GM19238 (cell line): Measurements from ENCODE around the gene UBE2G2.

Source experiments
- DNase-seq: peaks from one replicate; pipeline ENCODE4 v3.0.0; 2011; ENCODE audit warnings: low spot score; ENCODE audit not compliant: insufficient read length

Gene UBE2G2

DNA sequence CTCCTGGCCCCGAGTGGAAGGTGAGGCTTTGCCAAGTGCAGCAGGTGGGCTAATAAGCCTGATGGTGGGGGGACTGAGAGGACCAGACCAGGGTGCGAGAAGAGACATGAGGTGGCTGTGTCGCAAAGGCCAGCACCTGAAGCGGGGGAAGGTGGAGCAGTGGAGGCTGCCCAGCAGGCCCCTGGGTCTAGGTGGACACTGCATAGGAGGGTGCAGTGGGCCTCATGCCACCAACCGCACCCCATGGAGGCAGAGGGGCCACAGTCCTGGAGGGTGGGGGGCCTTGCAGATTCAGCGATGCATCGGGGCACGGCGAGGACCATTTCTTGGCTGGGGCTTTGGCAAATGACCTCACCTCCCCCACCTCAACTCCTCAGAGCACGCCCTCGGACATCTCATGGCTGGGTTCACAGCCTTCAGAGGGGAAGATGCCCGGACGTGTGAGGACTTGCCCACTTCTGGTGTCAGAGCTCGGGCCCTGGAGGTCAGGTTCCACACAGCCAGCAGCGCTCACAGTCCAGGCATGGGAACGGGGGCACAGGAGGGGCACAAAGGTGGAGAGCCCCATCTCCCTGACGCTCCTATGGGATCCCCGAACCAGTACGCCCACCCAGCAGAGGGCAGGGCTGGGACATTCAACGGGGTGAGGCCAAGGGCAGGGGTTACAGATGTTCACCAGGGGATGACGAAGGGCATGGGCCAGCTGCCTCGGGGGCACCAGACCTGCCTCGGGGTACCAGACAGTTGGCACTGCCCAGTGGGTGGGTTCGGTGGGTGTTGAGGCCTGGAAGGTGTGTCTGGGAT is 35.4 kb downstream of the UBE2G2 start:
- no peak for DNase-seq

DNA sequence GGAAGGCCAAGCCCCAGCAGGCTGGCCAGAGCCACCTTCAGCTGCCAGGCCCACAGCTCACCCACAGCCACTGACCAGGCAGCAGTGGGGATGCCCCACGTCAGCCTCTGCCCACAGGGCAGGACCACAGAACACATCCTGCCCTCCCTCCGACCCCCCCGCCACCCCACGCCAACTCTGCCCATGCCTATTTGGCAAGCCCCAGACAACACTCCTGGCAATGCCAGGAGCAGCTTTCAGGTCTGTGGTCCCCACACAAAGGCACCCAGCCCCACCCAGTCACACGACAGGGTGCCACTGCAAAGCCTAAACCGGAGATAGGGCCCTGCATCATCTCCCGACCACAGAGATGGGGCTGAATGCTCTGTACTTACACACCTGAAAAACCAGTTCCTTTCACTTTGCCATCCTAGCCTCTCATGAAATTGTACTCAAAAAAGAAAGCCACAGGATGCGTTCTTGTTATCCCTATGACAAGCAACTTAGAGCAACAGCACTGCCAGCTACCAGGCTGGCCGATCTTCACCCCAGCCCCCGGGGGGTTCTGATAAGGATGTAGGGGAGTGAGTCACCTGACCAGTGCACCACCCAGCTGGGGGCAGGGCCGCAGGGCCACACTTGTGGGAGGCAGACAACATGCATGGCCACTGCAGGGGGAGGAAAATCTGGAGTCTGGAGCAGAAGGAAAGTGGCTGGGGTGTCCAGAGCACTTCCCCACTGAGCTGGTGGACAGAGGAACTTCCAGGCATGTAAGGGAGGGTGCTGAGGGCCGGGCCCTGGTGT is 36.2 kb downstream of the UBE2G2 start:
- DNase-seq = no peak

DNA sequence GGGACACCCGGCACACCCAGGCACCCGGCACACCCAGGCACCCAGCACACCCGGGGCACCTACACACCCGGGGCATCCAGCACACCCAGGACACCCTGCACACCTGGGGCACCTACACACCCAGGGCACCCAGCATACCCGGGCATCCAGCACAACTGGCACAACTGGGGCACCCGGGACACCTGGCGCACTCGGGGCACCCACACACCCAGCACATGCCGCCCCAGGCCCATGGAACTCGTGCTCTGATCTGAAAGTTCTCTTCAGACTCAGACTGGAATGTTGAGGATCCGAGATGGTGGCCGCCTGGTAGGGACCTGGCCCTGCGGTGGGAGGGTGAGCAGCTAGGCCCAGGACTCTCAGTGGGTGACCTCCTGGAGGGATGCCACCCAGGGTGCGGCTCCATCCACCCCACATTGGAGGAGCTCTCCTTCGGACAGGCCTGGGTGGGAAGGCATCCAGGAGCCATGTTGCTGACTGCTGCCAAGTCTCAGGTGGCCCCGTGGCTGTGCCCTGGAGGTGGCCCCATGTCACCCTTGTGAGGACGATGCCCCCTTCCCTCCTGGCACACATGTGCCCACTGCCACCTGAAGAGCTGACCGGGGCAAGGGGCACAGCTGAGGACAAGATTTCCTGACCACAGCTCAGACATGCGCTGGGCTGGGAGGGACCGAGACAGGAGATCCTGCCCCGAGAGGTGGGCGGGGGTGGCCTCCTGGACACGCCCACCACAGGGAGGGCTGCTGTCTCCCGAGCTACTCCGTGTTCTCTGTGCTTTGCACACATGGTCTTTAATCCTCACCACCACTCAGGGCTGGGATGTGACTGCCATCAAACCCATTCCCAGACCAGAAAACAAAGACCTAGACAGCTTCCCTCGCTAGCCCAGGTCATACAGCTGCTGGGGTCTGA is 37.0 kb downstream of the UBE2G2 start:
- DNase-seq = no peak

DNA sequence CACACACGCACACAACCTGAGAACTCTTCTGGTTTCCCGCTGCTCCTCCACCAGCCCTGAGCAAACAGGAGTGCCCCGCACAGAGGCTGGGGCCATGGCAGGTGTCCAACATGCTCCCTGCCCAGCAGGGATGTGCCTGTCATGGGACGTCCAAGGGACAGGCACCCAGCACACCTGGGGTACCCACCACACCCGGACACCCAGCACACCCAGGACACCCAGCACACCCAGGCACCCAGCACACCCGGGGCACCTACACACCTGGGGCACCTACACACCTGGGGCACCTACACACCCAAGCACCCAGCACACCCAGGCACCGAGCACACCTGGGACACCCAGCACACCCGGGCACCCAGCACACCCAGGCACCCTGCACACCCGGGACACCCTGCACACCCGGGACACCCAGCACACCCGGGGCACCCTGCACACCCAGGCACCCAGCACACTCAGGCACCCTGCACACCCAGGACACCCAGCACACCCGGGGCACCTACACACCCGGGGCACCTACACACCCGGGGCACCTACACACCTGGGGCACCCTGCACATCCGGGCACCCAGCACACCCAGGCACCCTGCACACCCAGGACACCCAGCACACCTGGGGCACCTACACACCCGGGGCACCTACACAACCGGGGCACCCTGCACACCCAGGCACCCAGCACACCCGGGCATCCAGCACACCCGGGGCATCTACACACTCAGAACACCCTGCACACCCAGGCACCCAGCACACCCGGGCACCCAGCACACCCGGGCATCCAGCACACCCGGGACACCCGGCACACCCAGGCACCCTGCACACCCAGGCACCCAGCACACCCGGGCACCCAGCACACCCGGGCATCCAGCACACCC is 37.9 kb downstream of the UBE2G2 start:
- DNase-seq = no peak

DNA sequence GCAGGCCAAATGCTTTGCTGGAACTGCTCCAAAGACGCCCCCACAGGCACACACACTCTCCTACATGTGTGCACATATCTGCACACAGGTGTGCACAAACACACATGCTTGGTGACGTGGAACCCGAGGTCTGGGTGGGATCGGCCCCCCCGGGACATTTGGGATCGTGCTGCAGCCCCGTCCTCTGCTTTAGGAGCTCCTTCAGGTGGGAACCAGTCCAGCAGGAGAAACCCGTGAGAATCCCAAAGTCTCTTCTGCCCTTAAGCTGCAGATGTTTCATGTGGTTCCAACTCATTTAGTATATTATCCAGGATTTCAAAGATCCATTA is 38.6 kb downstream of the UBE2G2 start:
- no peak for DNase-seq

DNA sequence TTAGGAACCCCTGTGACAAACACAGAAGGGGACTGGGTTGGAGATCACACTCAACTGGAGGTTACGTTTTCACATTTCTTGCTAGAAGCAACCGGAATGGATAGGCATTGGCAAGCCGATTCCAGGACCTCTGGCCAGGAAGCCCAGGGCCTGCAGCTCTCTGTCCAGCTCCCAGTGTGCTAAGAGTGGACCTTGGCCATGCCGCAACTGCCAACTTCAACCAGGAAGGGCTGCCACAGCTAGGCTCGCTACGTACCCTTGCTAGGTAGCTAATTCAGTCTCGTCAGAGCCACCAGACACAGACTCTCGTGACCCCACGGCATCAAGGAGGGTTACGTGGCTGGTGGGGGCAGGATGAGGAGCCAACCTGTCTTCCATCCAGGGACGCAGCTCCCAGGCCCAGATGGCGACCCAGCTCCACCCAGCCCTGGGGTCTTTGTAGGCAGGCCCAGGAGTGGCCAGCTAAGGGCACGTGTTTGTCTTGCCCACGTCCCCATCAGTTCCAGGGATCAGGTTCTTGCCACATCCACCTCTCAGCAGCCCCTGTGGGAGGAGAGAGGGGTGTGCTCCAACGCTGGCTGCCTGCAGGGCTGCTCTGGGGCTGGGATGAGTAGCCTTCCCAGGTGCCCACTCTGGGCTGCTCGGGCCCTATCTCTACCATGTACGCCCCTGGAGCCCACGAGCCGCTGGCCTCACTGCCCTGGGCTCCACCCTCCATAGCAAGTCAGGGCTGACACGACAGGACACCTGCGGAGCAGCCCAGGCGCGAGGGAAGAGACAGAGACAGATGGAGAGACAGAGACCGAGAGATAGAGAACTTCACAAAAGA is 39.2 kb downstream of the UBE2G2 start:
- no peak for DNase-seq

DNA sequence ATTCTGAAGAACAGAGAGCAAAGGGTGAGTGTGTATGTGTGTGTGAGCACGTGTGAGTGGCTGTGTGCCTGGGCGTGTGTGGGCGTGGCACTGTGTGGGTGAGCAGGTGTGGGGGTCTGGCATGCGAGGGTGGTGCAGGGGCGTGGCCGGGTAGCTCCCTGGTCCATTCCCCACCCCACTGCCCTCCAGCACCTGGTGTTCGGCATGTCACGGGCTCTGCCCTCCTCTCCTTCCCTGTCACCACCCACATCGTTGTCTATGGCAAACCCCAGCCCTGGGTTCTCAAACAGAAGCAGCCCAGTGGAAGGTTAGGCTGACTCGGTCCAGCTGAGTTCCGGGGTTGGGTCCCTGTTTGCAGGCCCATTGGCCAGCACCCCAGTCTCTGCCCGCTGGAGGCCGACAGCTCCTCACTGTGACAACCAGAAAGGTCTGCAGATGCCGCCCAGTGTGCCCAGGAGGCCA is 39.8 kb downstream of the UBE2G2 start:
- no peak for DNase-seq

DNA sequence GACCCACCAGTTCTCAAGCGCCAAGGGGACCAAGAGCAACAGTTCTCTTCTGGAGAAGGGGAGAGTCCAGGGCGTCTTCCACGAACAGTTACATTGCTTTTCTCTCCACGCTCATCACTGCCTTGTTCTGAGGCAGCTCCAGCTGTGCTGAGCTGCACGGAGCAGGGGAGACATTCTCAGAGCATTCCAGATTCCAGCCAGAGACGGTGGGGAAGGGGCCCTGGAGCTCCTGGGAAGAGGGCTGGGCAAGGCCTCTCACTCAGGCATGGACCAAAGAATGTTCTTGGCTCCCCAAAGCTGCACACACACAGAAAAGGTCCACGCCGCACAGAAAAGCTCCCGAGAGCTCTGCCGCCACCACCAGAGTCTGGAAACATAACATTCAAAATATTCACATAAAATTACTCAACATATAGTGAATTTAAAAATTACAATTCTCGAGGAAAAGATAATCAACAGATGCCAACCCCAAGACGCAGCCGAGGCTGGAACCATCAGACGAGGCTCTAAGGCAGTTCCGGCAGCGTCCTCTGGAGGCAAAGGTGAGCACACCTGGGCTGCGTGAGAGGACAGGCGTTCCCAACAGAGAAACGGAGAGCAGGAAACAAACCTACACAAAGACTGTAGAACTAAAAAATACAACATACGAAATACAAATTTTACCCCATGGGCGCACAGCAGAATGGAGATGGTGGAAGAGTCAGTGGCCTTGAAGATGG is 40.5 kb downstream of the UBE2G2 start:
- DNase-seq = no peak

DNA sequence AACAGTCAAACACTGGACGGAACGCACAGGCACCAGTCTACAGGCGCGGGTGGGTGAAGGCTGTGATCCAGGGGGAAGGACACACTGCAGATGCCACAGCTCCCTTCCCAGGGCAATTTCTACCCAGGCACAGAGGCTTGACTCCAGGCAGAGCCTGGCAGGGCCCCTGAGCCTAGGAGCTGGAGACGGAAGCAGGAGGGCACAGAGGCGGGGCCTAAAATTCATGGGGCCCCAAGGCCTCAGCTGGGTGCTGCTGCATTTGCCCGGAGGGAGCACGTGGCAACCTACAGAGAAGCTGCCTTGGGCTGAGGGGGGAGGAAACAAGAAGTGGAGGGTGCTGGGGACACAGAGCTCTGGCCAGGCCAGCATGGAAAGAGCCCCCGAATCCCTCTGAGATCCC is 41.2 kb downstream of the UBE2G2 start:
- no peak for DNase-seq

DNA sequence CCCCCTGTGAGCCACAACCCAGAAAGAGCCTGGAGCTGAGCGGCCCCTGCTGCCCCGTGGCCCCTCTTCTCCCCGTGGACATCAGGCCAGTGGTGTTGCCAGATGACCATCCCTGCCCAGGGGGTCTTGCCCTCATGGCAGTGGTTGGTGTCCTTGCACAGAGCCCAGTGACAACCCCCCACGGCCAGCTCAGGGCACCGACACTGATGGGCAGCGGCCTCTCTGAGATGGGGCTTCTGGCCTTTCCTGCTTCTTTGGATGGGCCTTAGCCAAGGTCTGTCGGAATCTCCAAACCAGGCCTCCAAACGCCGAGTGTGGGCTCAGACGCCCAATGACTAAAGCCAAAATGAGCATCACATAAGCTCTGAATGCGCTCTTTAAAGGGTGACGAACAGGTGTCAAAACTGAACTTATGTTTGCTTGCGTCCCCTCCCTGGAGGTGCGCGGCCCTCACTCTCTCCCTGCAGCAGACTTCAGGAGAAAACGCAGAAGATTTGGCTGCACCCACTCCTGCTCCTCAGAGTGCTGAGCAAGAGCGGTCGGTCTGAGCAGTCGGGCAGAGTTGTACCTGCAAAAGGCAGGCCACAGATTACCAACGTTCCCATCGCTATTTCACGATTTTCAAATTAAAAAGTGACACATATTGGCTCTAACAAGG is 41.9 kb downstream of the UBE2G2 start:
- no peak for DNase-seq

DNA sequence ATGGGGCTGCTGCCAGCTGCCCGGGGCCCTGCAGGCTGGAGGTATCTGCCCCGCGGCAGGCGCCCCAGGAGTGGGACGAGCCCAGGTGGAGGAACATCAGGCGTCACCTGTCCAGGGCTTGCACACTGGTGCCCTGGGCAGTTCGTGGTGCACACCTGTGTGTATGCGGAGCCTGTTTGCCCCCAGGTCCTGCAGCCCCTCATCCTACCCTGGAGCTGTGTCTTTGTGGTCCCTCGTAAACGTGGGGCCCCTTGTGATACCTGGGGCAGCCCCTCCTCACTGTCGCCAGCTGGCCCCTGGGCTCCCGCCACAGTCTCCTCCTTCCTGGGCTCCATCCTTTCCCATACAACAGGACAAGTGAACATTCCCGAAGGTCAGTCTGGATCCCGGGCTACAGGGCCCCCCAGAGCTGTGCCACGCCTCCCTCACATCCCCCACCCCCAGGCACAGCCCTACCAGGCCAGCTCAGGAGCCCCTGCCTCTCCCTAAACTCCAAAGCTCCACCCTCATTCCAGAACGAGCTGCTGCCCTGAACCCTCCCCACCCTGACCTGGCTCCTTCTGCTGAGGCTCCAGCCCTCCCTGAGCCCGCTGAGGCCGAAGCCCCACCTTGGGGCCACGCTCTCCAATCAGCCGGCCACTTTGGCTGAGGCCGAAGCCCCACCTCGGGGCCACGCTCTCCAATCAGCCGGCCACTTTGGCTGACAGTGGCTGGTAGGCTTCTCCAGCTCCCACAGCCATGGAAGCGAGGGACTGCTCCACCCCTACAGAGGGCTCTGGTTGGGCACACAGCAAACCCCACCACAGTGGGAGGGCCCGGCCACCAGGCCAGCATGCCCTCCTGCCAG is 42.6 kb downstream of the UBE2G2 start:
- no peak for DNase-seq

DNA sequence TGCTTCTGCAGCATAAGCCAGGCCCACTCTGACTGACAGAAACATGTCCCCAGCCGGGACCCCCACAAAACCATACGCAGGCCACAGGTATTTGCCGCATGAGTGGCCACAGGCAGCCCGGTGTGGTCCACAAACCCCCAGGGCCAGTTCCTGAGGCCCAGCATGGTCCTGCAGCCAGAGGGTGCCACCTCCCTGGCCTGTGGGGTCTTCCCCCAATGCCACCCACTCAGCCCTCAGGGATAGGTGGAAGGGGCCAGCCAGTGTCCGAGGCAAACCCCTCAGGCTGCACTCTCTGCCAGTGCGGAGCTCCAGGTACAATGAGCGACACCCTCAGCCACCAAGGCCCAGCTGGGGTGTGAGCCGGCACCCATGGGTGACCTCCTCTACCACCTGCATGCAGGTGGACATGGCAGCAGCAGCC is 43.5 kb downstream of the UBE2G2 start:
- no peak for DNase-seq

DNA sequence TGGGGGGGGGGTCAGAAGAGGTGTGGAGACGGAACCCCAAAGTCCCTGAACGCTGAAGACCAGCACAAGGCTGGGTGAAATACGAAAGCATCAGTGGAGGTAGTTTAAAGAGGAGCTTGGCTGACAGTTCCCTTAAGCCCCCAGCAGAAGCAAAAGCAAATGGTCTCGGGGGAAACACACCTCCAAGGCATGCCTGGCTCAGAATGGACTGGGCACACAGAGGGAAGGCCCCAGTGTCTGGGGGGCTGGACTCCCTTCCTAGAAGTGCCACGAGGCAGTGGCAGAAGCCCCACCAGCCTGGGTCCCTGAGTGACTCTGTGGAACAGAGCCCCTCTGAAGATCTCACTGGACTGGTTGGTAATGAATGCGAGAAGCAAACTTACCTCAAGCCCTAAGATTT is 43.9 kb downstream of the UBE2G2 start:
- DNase-seq = no peak

DNA sequence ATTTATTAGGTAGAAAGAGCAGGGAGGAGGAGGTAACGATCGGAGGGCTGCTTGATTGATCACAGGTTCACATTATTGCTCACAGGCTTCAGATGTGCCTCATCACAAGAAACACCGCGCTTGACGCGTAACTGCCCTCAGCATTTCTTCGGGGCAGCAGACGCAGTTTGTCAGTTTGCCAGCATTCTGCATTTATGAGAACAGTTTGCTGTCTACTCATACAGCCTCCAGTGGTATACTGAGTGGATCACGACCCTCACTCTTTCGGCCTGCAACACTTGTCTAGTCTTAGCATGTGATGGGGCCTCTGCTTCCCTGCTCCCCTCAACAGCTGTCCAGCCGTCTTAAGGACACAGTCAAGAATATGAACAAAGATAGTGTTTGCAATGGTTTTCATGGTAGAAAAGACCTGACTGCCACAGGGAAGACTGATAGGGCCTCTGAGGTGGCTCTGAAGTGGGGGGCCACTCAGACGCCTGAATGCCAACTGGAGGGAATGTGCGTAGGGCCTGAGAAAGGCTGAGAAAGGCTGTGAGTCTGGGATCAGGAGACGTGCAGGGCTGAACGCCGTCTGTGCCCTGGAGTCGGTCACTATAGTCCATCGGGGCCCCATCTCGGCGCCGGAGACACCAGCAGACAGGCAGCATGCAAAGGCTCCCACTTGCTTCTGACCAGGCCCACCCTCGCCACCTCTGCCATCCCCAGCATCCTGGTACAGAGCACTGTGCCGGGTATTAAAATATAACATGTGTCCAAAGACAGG is 45.0 kb downstream of the UBE2G2 start:
- DNase-seq = no peak

DNA sequence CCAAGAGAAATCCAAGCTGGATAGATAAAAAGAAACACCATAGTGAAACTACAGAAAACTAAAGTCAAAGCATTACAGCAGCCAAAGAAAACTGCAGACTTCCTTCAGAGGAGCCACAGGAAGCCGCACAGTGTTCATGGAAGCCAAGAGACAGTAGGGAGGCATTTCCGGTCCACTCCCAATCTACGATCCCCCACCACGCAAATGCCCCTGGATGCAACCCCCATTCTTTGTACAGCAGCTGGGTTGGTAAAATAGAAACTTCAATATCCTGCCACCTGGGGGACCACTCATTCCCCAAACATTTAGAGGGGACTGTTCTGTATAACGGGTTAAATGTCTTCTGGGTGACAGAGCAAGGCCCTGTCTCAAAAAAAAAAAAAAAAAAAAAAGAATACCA is 46.4 kb downstream of the UBE2G2 start:
- DNase-seq = no peak

DNA sequence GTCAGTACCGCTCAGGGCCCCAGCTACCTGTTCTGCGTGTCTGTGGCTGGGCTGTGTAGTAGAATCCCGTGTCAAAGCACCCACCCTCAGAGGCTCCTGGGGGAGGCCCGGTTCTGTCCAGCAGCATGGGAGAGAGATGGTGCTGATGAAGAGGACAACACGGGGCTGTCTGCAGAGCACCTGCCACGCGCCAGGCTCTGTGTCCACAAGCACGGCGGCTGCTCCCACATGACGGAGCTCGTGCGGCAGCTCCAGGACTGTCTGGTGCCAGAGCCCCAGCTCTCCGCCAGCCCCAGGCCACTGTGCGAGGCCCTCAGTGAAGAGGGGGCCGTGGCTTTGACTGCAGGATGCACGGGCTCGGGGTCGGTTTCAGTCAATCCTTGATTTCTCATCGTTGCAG is 48.3 kb downstream of the UBE2G2 start:
- no peak for DNase-seq

DNA sequence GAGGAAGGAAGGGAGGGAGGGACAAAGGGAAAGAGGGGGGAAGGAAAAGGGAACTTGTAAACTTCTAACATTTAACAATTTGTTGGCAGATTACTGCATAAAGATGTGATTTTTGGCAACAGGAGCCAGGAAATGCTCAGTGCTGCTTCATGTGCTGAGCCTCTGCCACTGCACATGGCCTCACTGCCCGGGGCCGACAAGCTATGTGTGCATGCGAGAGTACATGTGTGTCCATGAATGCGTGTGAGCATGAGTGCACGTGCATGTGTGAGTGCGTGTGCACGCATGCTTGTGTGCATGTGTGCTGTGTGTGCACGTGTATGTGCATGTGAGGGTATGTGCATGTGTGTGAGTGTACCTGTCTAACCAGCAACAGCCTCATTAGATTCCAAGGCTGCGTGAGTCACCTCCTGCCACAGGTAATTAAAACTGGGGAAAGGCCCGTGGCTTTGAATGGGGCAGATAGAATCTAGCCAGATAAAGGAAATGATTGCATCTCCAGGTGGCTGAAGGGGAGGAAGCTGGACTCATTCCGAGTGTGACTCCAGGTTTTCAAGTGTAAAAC is 48.9 kb downstream of the UBE2G2 start:
- DNase-seq = no peak
